IgD-negative memory B cell (primary cell): ENCODE measurements around the gene CFAP251. TPM values are rescaled to one million over a fixed set of nuclear protein-coding genes. Genes with fewer than 3 reads are reported as not detected.
"Not testable (repeated sequence)": the region's sequence is repeated elsewhere in the genome, so short reads cannot be mapped to it uniquely, and the experiment has no call there.

Source experiments
- H3K27ac Mint-ChIP-seq, 3 donors: one replicate each; pipeline ENCODE4 v1.8.0; 2020 to 2022; ENCODE audit warnings: mild to moderate bottlenecking in 3 of 3, mixed read lengths in 3 of 3, moderate library complexity in 1 of 3
- H3K27me3 Mint-ChIP-seq: one replicate; pipeline ENCODE4 v1.8.0; 2021; ENCODE audit warnings: mixed read lengths
- H3K36me3 Mint-ChIP-seq: one replicate; pipeline ENCODE4 v1.8.0; 2020; ENCODE audit warnings: mild to moderate bottlenecking, mixed read lengths
- H3K4me1 Mint-ChIP-seq, 3 donors: one replicate each; pipeline ENCODE4 v1.8.0; 2020 to 2022; ENCODE audit warnings: mixed read lengths in 3 of 3, mild to moderate bottlenecking in 1 of 3
- H3K4me3 Mint-ChIP-seq, 4 donors: one replicate each; pipeline ENCODE4 v1.8.0; 2020 to 2022; ENCODE audit warnings: mild to moderate bottlenecking in 4 of 4, mixed read lengths in 4 of 4, moderate library complexity in 3 of 4
- H3K9me3 Mint-ChIP-seq, 3 donors: one replicate each; pipeline ENCODE4 v1.8.0; 2020 to 2021; ENCODE audit warnings: mixed read lengths in 3 of 3, mild to moderate bottlenecking in 1 of 3
- polyA plus RNA-seq: library from polyadenylated mRNA; unstranded; fragments of 300-500 nt; fragmentation: Illumina TruSeq; gene quantifications from one replicate; pipeline ENCODE4 v1.2.3, GENCODE V29; 2021

Gene CFAP251
- polyA plus RNA-seq, 1 donor from 2014 or later, result not detected

GRCh38 chr12:122040579-122041386 lies 122.4 kb downstream of the CFAP251 start:
- no peaks in the 10 kb centered on the region for H3K27me3 Mint-ChIP-seq
- no peak overlapping the region for H3K4me3 Mint-ChIP-seq
- no peaks in the 10 kb centered on the region for H3K4me1 Mint-ChIP-seq
- H3K36me3 Mint-ChIP-seq, result no peaks in the 10 kb centered on the region
- no peaks in the 10 kb centered on the region for H3K9me3 Mint-ChIP-seq
- peak overlapping the region in 1 of 3 donors; percentile 35 for H3K27ac Mint-ChIP-seq

DNA sequence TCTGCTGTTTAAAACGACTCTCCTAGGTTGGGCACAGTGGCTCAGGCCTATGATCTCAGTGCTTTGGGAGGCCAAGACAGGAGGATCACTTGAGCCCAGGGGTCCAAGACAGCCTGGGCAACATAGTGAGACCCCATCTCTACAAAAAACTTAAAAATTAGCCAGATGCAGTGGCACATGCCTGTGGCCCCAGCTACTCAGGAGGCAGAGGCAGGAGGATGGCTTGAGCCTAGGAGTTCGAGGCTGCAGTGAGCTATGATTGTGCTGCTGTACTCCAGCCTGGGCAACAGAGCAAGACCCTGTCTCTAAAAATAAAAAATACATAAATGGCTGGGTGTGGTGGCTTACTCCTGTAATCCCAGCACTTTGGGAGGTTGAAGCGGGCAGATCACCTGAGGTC lies 123.1 kb downstream of the CFAP251 start:
- H3K36me3 Mint-ChIP-seq, H3K4me1 Mint-ChIP-seq, H3K4me3 Mint-ChIP-seq, H3K27ac Mint-ChIP-seq, H3K27me3 Mint-ChIP-seq, H3K9me3 Mint-ChIP-seq: not testable (repeated sequence)

DNA sequence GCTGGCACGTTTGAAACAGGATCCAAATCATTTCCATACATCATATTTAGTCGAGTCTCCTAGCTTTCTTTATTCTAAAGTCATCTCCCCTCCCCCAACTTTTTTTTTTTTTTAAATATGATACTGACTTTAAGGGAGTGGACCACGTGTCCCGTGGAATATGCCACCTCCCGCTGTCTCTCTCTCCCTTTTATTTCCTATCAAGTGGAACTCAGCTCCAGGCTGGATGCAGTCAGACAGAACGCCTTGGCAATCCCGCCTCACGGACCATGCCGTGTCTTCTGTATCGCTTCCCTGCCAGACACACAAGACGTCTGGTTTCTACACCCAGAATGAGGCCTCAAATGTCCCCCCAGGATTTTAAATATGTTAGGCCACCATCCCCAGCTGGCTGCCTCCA lies 124.5 kb downstream of the CFAP251 start:
- Mint-ChIP-seq H3K27me3 (no peaks in the 10 kb centered on the region), H3K36me3 (no peaks in the 10 kb centered on the region), H3K4me1 (no peaks in the 10 kb centered on the region), H3K4me3 (no peak overlapping the region), H3K9me3 (no peaks in the 10 kb centered on the region), H3K27ac (no peak overlapping the region)

- H3K4me3 Mint-ChIP-seq, result no peak overlapping the region
- H3K4me1 Mint-ChIP-seq, result no peaks in the 10 kb centered on the region
- H3K27ac Mint-ChIP-seq, result no peak overlapping the region
Observed at GRCh38 chr12:122043476-122043875, 125.1 kb downstream of the CFAP251 start.

DNA sequence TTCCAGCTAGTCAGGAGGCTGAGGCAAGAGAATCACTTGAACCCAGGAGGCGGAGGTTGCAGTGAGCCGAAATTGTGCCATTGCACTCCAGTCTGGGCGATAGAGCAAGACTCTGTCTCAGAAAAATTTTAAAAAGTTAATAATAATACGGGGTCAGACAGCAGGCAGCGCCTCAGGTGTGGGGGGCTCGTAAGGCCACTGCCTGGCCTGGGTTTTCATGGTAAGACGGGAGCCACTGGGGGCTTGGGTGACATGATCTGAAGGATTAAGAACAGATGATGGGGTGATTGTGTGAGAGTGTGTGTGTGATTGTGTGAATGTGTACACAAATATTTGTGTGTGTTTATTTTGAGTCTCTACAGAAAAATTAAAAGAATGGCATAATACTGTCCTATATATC lies 126.9 kb downstream of the CFAP251 start:
- H3K9me3 Mint-ChIP-seq, result no peaks in the 10 kb centered on the region
- H3K36me3 Mint-ChIP-seq, result no peaks in the 10 kb centered on the region
- H3K27me3 Mint-ChIP-seq, result no peaks in the 10 kb centered on the region
- H3K4me1 Mint-ChIP-seq, result no peaks in the 10 kb centered on the region
- no peak overlapping the region for H3K4me3 Mint-ChIP-seq
- peak overlapping the region in 1 of 3 donors; percentile 76 for H3K27ac Mint-ChIP-seq

More at GRCh38 chr12:122043476-122043875, 125.1 kb downstream of the CFAP251 start:
- Mint-ChIP-seq H3K36me3 (no peaks in the 10 kb centered on the region), H3K9me3 (no peaks in the 10 kb centered on the region), H3K27me3 (no peaks in the 10 kb centered on the region)

DNA sequence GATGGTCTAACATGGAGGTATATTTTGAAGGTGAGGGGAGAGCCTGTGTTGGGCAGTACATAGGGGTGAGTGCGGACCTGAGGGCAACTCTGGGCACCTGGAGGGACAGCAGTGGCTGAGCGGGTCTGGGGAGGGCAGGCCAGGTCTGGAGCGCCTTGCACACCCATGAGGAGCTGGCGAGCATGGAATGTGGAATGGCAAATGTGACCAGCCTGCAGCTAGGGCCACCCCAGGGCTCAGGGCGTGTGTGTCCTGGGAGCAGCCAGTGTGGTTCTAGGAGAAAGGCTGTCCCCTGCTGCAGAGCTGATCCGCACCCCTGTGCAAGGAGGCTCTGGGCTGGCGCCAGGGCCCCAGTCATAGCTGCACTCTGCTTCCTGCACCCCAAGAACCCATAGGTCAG lies 127.8 kb downstream of the CFAP251 start:
- H3K27me3 Mint-ChIP-seq, result no peaks in the 10 kb centered on the region
- peak overlapping the region in 1 of 4 donors; percentile 63 for H3K4me3 Mint-ChIP-seq
- H3K4me1 Mint-ChIP-seq, result no peaks in the 10 kb centered on the region
- H3K36me3 Mint-ChIP-seq, result no peaks in the 10 kb centered on the region
- no peaks in the 10 kb centered on the region for H3K9me3 Mint-ChIP-seq
- peak overlapping the region in 1 of 3 donors; percentile 35 for H3K27ac Mint-ChIP-seq

- Mint-ChIP-seq H3K27me3 (no peaks in the 10 kb centered on the region), H3K27ac (no peak overlapping the region), H3K4me1 (no peaks in the 10 kb centered on the region), H3K4me3 (no peak overlapping the region), H3K9me3 (no peaks in the 10 kb centered on the region), H3K36me3 (no peaks in the 10 kb centered on the region)
Observed at GRCh38 chr12:122048151-122048550, 129.8 kb downstream of the CFAP251 start.

GRCh38 chr12:122049827-122050226 lies 131.4 kb downstream of the CFAP251 start:
- Mint-ChIP-seq H3K27me3 (no peaks in the 10 kb centered on the region), H3K36me3 (peaks cover 1% of the 10 kb centered on the region), H3K27ac (no peak overlapping the region), H3K9me3 (no peaks in the 10 kb centered on the region), H3K4me3 (no peak overlapping the region), H3K4me1 (peaks cover 3 to 6% (median 3%) of the 10 kb centered on the region in 3 donors)

DNA sequence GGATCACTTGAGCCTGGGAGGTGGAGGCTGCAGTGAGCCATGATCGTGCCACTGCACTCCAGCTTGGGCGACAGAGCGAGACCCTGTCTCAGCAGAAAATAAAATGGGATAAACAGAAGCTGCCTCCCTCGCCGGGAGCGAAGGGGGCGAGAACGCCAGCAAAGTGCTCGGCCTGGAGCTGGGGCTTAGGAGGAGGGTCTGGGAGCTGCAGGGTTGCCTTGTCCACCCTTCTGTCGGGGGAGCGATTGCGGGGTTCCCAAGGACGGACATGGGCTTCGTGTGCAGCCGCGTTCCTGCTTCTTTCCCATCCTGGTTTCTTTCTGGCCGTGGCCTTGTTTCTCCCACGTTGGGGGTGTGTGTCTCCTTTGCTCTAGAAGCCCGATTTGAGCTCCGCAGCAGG lies 132.3 kb downstream of the CFAP251 start:
- Mint-ChIP-seq H3K27ac (no peak overlapping the region), H3K36me3 (peaks cover 1% of the 10 kb centered on the region), H3K27me3 (no peaks in the 10 kb centered on the region), H3K4me3 (no peak overlapping the region), H3K9me3 (no peaks in the 10 kb centered on the region), H3K4me1 (peaks cover 3 to 6% (median 3%) of the 10 kb centered on the region in 3 donors)

GRCh38 chr12:122051231-122051876 lies 133.0 kb downstream of the CFAP251 start:
- no peak overlapping the region for H3K27ac Mint-ChIP-seq
- H3K4me3 Mint-ChIP-seq, result no peak overlapping the region
- no peaks in the 10 kb centered on the region for H3K27me3 Mint-ChIP-seq
- peaks cover 1% of the 10 kb centered on the region for H3K36me3 Mint-ChIP-seq
- no peaks in the 10 kb centered on the region for H3K9me3 Mint-ChIP-seq
- H3K4me1 Mint-ChIP-seq, result peaks cover 3 to 6% (median 3%) of the 10 kb centered on the region in 3 donors

DNA sequence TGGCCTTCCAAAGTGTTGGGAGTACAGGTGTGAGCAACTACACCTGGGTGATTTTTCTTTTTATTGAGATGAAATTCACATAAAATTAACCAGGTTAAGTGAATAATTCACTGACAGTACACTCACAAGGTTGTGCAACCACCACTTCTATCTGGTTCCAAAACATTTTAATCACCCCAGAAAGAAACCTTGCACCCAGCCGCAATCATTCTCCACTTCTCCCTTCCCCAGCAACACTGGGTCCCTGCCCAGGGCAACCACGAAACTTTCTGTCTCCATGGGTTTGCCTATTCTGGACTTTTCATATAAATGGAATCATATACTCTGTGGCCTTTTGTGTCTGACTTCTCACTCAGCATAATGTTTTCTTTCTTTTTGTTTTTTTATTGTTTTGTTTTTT lies 133.9 kb downstream of the CFAP251 start:
- Mint-ChIP-seq H3K4me1 (peaks cover 3 to 6% (median 3%) of the 10 kb centered on the region in 3 donors), H3K27me3 (no peaks in the 10 kb centered on the region), H3K27ac (no peak overlapping the region), H3K36me3 (peaks cover 1% of the 10 kb centered on the region), H3K4me3 (no peak overlapping the region), H3K9me3 (no peaks in the 10 kb centered on the region)

Other genes with a start within 250 kb of the CFAP251 start
- gene MORN3, start 248.9 kb upstream of the CFAP251 start, polyA plus RNA-seq, result 0.24 TPM
- gene TMEM120B, start 205.8 kb upstream of the CFAP251 start, polyA plus RNA-seq, result 2.7 TPM
- 90.0 TPM for gene RHOF, start 124.9 kb upstream of the CFAP251 start, polyA plus RNA-seq
- gene SETD1B, start 114.6 kb upstream of the CFAP251 start, polyA plus RNA-seq, result 2.3 TPM
- gene HPD, start 59.7 kb upstream of the CFAP251 start, polyA plus RNA-seq, result not detected
- 78.3 TPM for gene PSMD9, start 29.8 kb upstream of the CFAP251 start, polyA plus RNA-seq
- gene BCL7A, start 103.3 kb downstream of the CFAP251 start, polyA plus RNA-seq, result 18.7 TPM
- 17.5 TPM for gene MLXIP, start 160.2 kb downstream of the CFAP251 start, polyA plus RNA-seq